ENCODE measurements around the gene EPS8L3. TPM values are rescaled to one million over a fixed set of nuclear protein-coding genes. Genes with fewer than 3 reads are reported as not detected.

EPS8L3 gene
- polyA plus RNA-seq, 3 donors: 0.38 to 1.6 (median 1.4) TPM

- no peak for DNase-seq
Observed at GRCh38 chr1:109794319-109795132, 30.8 kb upstream of the EPS8L3 start.

GRCh38 chr1:109793486-109794318 lies 30.0 kb upstream of the EPS8L3 start:
- no peak for DNase-seq

- DNase-seq: no peak
Observed at GRCh38 chr1:109793089-109793485, 29.4 kb upstream of the EPS8L3 start.

- peak; percentile 93 for DNase-seq
Observed at GRCh38 chr1:109792056-109792831, 28.5 kb upstream of the EPS8L3 start.

- no peak for DNase-seq
Observed at GRCh38 chr1:109791495-109792043, 27.8 kb upstream of the EPS8L3 start.

GRCh38 chr1:109790735-109791494 lies 27.2 kb upstream of the EPS8L3 start:
- DNase-seq: no peak

- no peak for DNase-seq
Observed at GRCh38 chr1:109790329-109790728, 26.6 kb upstream of the EPS8L3 start.

- DNase-seq: no peak
Observed at GRCh38 chr1:109789551-109790180, 25.9 kb upstream of the EPS8L3 start.

GRCh38 chr1:109788695-109789521 lies 25.2 kb upstream of the EPS8L3 start:
- no peak for DNase-seq

GRCh38 chr1:109787845-109788601 lies 24.3 kb upstream of the EPS8L3 start:
- DNase-seq: no peak

- no peak for DNase-seq
Observed at GRCh38 chr1:109787211-109787844, 23.6 kb upstream of the EPS8L3 start.

- no peak for DNase-seq
Observed at GRCh38 chr1:109786531-109787021, 22.9 kb upstream of the EPS8L3 start.

- no peak for DNase-seq
Observed at GRCh38 chr1:109786112-109786480, 22.4 kb upstream of the EPS8L3 start.

- no peak for DNase-seq
Observed at GRCh38 chr1:109785446-109786111, 21.9 kb upstream of the EPS8L3 start.

GRCh38 chr1:109784551-109785252 lies 21.0 kb upstream of the EPS8L3 start:
- DNase-seq: no peak

GRCh38 chr1:109783436-109783835 lies 19.7 kb upstream of the EPS8L3 start:
- DNase-seq: peak; percentile 65

GRCh38 chr1:109782927-109783326 lies 19.2 kb upstream of the EPS8L3 start:
- DNase-seq: no peak
